H9 (cell line): ENCODE measurements around the gene B4GALT6. TPM values are rescaled to one million over a fixed set of nuclear protein-coding genes. Genes with fewer than 3 reads are reported as not detected.

Experiments used
- DNase-seq: peaks from one replicate; pipeline ENCODE4 v3.0.0-alpha.2; 2017
- H2AFZ ChIP-seq: one replicate; pipeline ENCODE4 v1.6.1; 2013; ENCODE audit warnings: mild to moderate bottlenecking, low read length, control low read depth, moderate library complexity
- H2AK5ac ChIP-seq: 2 replicates; pipeline ENCODE4 v1.6.1; 2013; ENCODE audit warnings: low read length, control low read depth, mixed read lengths; ENCODE audit not compliant: insufficient read length
- H2BK120ac ChIP-seq: one replicate; pipeline ENCODE4 v1.6.1; 2013; ENCODE audit warnings: low read depth, mild to moderate bottlenecking, low read length, control low read depth, inconsistent platforms; ENCODE audit not compliant: poor library complexity, severe bottlenecking
- H2BK12ac ChIP-seq: 2 replicates; pipeline ENCODE4 v1.6.1; 2013; ENCODE audit warnings: low read length, control low read depth, mixed read lengths, low read depth; ENCODE audit not compliant: insufficient read length
- H2BK15ac ChIP-seq: 2 replicates; pipeline ENCODE4 v1.6.1; 2013; ENCODE audit warnings: low read depth, low read length, control low read depth
- H2BK20ac ChIP-seq: one replicate; pipeline ENCODE4 v1.6.1; 2013; ENCODE audit warnings: low read depth, mild to moderate bottlenecking, low read length, control low read depth, inconsistent platforms; ENCODE audit not compliant: poor library complexity, severe bottlenecking
- H2BK5ac ChIP-seq: 2 replicates; pipeline ENCODE4 v1.6.1; 2013; ENCODE audit warnings: low read length, control low read depth, mixed read lengths; ENCODE audit not compliant: insufficient read length
- H3K14ac ChIP-seq: 2 replicates; pipeline ENCODE4 v1.6.1; 2013; ENCODE audit warnings: low read length, control low read depth; ENCODE audit not compliant: insufficient read depth
- H3K18ac ChIP-seq: 2 replicates; pipeline ENCODE4 v1.6.1; 2013; ENCODE audit warnings: low read depth, mild to moderate bottlenecking, mixed read lengths, low read length, control low read depth; ENCODE audit not compliant: insufficient read length
- H3K23ac ChIP-seq: 2 replicates; pipeline ENCODE4 v1.6.1; 2013; ENCODE audit warnings: low read length, control low read depth, mixed read lengths, low read depth; ENCODE audit not compliant: insufficient read length
- H3K23me2 ChIP-seq: 2 replicates; pipeline ENCODE4 v1.6.1; 2013; ENCODE audit warnings: low read depth, mild to moderate bottlenecking, mixed read lengths, low read length, control low read depth; ENCODE audit not compliant: insufficient read length, poor library complexity, severe bottlenecking
- H3K27ac ChIP-seq: 2 replicates; pipeline ENCODE4 v1.5.1; 2013; ENCODE audit warnings: low read length, control low read depth, mixed read lengths, low read depth; ENCODE audit not compliant: insufficient read length
- H3K27me3 ChIP-seq: 2 replicates; pipeline ENCODE4 v1.6.1; 2013; ENCODE audit warnings: low read length, control low read depth, inconsistent platforms; ENCODE audit not compliant: insufficient read depth
- H3K4ac ChIP-seq: 2 replicates; pipeline ENCODE4 v1.6.1; 2013; ENCODE audit warnings: low read depth, mild to moderate bottlenecking, control low read depth, inconsistent platforms, low read length, moderate library complexity
- H3K4me1 ChIP-seq: 2 replicates; pipeline ENCODE4 v1.6.1; 2013; ENCODE audit warnings: low read length, control low read depth, inconsistent platforms; ENCODE audit not compliant: insufficient read depth
- H3K4me2 ChIP-seq: 2 replicates; pipeline ENCODE4 v1.6.1; 2013; ENCODE audit warnings: low read length, control low read depth, mixed read lengths; ENCODE audit not compliant: insufficient read length, insufficient read depth
- H3K56ac ChIP-seq: 2 replicates; pipeline ENCODE4 v1.6.1; 2013; ENCODE audit warnings: low read depth, mild to moderate bottlenecking, mixed read lengths, low read length, control low read depth; ENCODE audit not compliant: insufficient read length
- H3K79me1 ChIP-seq: 2 replicates; pipeline ENCODE4 v1.6.1; 2013; ENCODE audit warnings: low read depth, mild to moderate bottlenecking, moderate library complexity, low read length, control low read depth, inconsistent platforms; ENCODE audit not compliant: insufficient read depth, poor library complexity, severe bottlenecking
- H3K79me2 ChIP-seq: 2 replicates; pipeline ENCODE4 v1.6.1; 2013; ENCODE audit warnings: low read length, control low read depth, inconsistent platforms; ENCODE audit not compliant: insufficient read depth
- H3K9ac ChIP-seq: 2 replicates; pipeline ENCODE4 v1.6.1; 2013; ENCODE audit warnings: low read length, control low read depth, mixed read lengths; ENCODE audit not compliant: insufficient read length; ENCODE audit errors: extremely low read depth
- H3K9me3 ChIP-seq: one replicate; pipeline ENCODE4 v1.6.1; 2013; ENCODE audit warnings: low read depth, low read length, inconsistent platforms; ENCODE audit not compliant: control insufficient read depth
- H3T11ph ChIP-seq: one replicate; pipeline ENCODE4 v1.6.1; 2013; ENCODE audit warnings: mild to moderate bottlenecking, low read length, control low read depth, inconsistent platforms
- H4K20me1 ChIP-seq: one replicate; pipeline ENCODE4 v1.6.1; 2013; ENCODE audit not compliant: control insufficient read depth, insufficient read length, insufficient read depth
- H4K5ac ChIP-seq: 2 replicates; pipeline ENCODE4 v1.6.1; 2013; ENCODE audit warnings: low read depth, mild to moderate bottlenecking, mixed read lengths, low read length, control low read depth; ENCODE audit not compliant: insufficient read length
- H4K8ac ChIP-seq: replicated peaks from 2 replicates; pipeline ENCODE4 v1.6.1; 2013; ENCODE audit warnings: low read length, control low read depth, mixed read lengths, low read depth; ENCODE audit not compliant: insufficient read length
- H4K91ac ChIP-seq: 2 replicates; pipeline ENCODE4 v1.6.1; 2013; ENCODE audit warnings: low read depth, mild to moderate bottlenecking, moderate library complexity, mixed read lengths, low read length, control low read depth; ENCODE audit not compliant: insufficient read length
- H3K27ac Mint-ChIP-seq, 3 experiments: 2 replicates in 2 of 3; 3 replicates in 1 of 3; pipeline ENCODE4 v1.8.0; 2020 to 2021; ENCODE audit warnings: mixed read lengths in 3 of 3, mild to moderate bottlenecking in 1 of 3, moderate library complexity in 1 of 3
- H3K27me3 Mint-ChIP-seq: 2 replicates; pipeline ENCODE4 v1.8.0; 2021; ENCODE audit warnings: low read depth, mild to moderate bottlenecking, moderate library complexity, mixed read lengths
- H3K36me3 Mint-ChIP-seq, 3 experiments: 2 replicates in 2 of 3; 3 replicates in 1 of 3; pipeline ENCODE4 v1.8.0; 2020 to 2021; ENCODE audit warnings: low read depth in 3 of 3, mixed read lengths in 3 of 3; ENCODE audit not compliant: insufficient read depth in 1 of 3
- H3K4me1 Mint-ChIP-seq, 2 experiments: 2 replicates each; pipeline ENCODE4 v1.8.0; 2020; ENCODE audit warnings: mixed read lengths in 2 of 2
- H3K4me3 Mint-ChIP-seq, 2 experiments: 2 replicates in 1 of 2; 3 replicates in 1 of 2; pipeline ENCODE4 v1.8.0; 2020 to 2021; ENCODE audit warnings: mild to moderate bottlenecking in 2 of 2, mixed read lengths in 2 of 2, moderate library complexity in 1 of 2
- H3K9me3 Mint-ChIP-seq, 2 experiments: 2 replicates in 1 of 2; 3 replicates in 1 of 2; pipeline ENCODE4 v1.8.0; 2020; ENCODE audit warnings: mild to moderate bottlenecking in 2 of 2, mixed read lengths in 2 of 2, moderate library complexity in 1 of 2
- CTCF ChIP-seq: fragments of 200-600 bp; sonication (generic); conservative IDR thresholded peaks from 3 replicates; pipeline ENCODE4 v1.8.0; 2021; ENCODE audit warnings: antibody characterized with exemption, mild to moderate bottlenecking
- WGBS: extraction: QIAGEN DNeasy Blood & Tissue Kit; methylation state at CpG from one replicate; pipeline ENCODE4 v1.1.7; 2013; ENCODE audit warnings: missing lambda C conversion rate, low lambda C conversion rate, mixed read lengths; ENCODE audit not compliant: insufficient read length; ENCODE audit errors: extremely low coverage; 5-methylcytosine and 5-hydroxymethylcytosine counted together
- total RNA-seq: library from RNA; stranded (reverse); gene quantifications from 2 replicates; pipeline ENCODE4 v1.2.1, GENCODE V29; 2021

The B4GALT6 gene
- total RNA-seq, 1 experiment from 2014 or later, result 34.1 TPM

- Histone ChIP-seq H2AK5ac (no peak overlapping the region), H2BK12ac (no peak overlapping the region), H3T11ph (no peak overlapping the region), H3K4ac (no peak overlapping the region), H3K9me3 (no peaks in the 10 kb centered on the region), H2BK120ac (no peak overlapping the region), H2BK20ac (no peak overlapping the region), H4K91ac (no peak overlapping the region), H2BK5ac (no peak overlapping the region), H3K18ac (no peak overlapping the region), H3K23me2 (no peaks in the 10 kb centered on the region), H3K14ac (no peak overlapping the region), H2BK15ac (no peak overlapping the region), H3K23ac (no peak overlapping the region), H4K8ac (no peak overlapping the region), H3K4me2 (no peak overlapping the region), H3K4me1 (no peaks in the 10 kb centered on the region), H2AFZ (no peak overlapping the region), H3K56ac (no peak overlapping the region), H3K79me1 (no peaks in the 10 kb centered on the region), H3K9ac (no peak overlapping the region), H3K27me3 (no peaks in the 10 kb centered on the region), H4K5ac (no peak overlapping the region), H3K27ac (no peak overlapping the region), H3K79me2 (no peaks in the 10 kb centered on the region), H4K20me1 (no peaks in the 10 kb centered on the region)
- no peaks in the 10 kb centered on the region for H3K27me3 Mint-ChIP-seq
- no peak for DNase-seq
- peaks cover 29 to 49% (median 45%) of the 10 kb centered on the region in 3 experiments for H3K36me3 Mint-ChIP-seq
- WGBS, result no CpG with 5 or more reads among the region's 1 CpG
- H3K4me3 Mint-ChIP-seq, result no peak overlapping the region
- no peak overlapping the region for H3K27ac Mint-ChIP-seq
- H3K9me3 Mint-ChIP-seq, result peaks cover 3 to 5% of the 10 kb centered on the region in 2 experiments; a peak in 3 of 5 replicates
- no peak for TF ChIP-seq CTCF
- no peaks in the 10 kb centered on the region; a peak in 1 of 4 replicates for H3K4me1 Mint-ChIP-seq
Measured at GRCh38 chr18:31632356-31632755, 52.0 kb downstream of the B4GALT6 start.
